Endodermal cell (in vitro differentiated cells): ENCODE results near the gene PLEKHG2. TPM values are rescaled to one million over a fixed set of nuclear protein-coding genes. Genes with fewer than 3 reads are reported as not detected.

ENCODE experiments used
- DNase-seq: peaks from one replicate; pipeline ENCODE4 v3.0.0-alpha.2; 2017
- H3K27ac ChIP-seq: 2 replicates; pipeline ENCODE4 v1.5.1; 2013; ENCODE audit warnings: mild to moderate bottlenecking, low read depth, low read length, moderate library complexity
- H3K27me3 ChIP-seq: 2 replicates; pipeline ENCODE4 v1.6.1; 2013; ENCODE audit warnings: mild to moderate bottlenecking, low read length, moderate library complexity; ENCODE audit not compliant: insufficient read depth, control insufficient read depth, poor library complexity, severe bottlenecking
- H3K36me3 ChIP-seq: 2 replicates; pipeline ENCODE4 v1.7.0; 2013; ENCODE audit warnings: mild to moderate bottlenecking, low read length, moderate library complexity; ENCODE audit not compliant: control insufficient read depth, insufficient read depth
- H3K4me1 ChIP-seq: one replicate; pipeline ENCODE4 v1.7.0; 2013; ENCODE audit warnings: low read length; ENCODE audit not compliant: control insufficient read depth, insufficient read depth
- H3K4me3 ChIP-seq: 2 replicates; pipeline ENCODE4 v1.5.1; 2013; ENCODE audit warnings: mild to moderate bottlenecking, low read length, moderate library complexity
- H3K9ac ChIP-seq: 2 replicates; pipeline ENCODE4 v1.6.1; 2013; ENCODE audit warnings: mild to moderate bottlenecking, low read length, moderate library complexity; ENCODE audit not compliant: poor library complexity, severe bottlenecking; ENCODE audit errors: extremely low read depth
- H3K9me3 ChIP-seq: 2 replicates; pipeline ENCODE4 v1.6.1; 2013; ENCODE audit warnings: mild to moderate bottlenecking, low read length, moderate library complexity; ENCODE audit not compliant: control insufficient read depth
- H3K27ac Mint-ChIP-seq: 2 replicates; pipeline ENCODE4 v1.8.0; 2020; ENCODE audit warnings: mixed read lengths
- H3K27me3 Mint-ChIP-seq: 2 replicates; pipeline ENCODE4 v1.8.0; 2021; ENCODE audit warnings: mild to moderate bottlenecking, mixed read lengths; ENCODE audit not compliant: insufficient read depth
- H3K36me3 Mint-ChIP-seq: 2 replicates; pipeline ENCODE4 v1.8.0; 2020; ENCODE audit warnings: low read depth, mixed read lengths
- H3K4me1 Mint-ChIP-seq: 2 replicates; pipeline ENCODE4 v1.8.0; 2020; ENCODE audit warnings: mixed read lengths
- H3K4me3 Mint-ChIP-seq: 2 replicates; pipeline ENCODE4 v1.8.0; 2020; ENCODE audit warnings: mild to moderate bottlenecking, moderate library complexity, mixed read lengths
- H3K9me3 Mint-ChIP-seq: 2 replicates; pipeline ENCODE4 v1.8.0; 2020; ENCODE audit warnings: mild to moderate bottlenecking, mixed read lengths
- CTCF ChIP-seq: fragments of 200-600 bp; sonication (generic); conservative IDR thresholded peaks from 2 replicates; pipeline ENCODE4 v1.5.0; 2021; ENCODE audit warnings: antibody characterized with exemption, mild to moderate bottlenecking
- WGBS, 2 experiments: methylation state at CpG; one replicate each; pipeline versions ENCODE4 v1.1.5 to v1.1.7; 2013; ENCODE audit warnings: missing lambda C conversion rate in 2 of 2, mixed read lengths in 1 of 2; ENCODE audit not compliant: insufficient coverage in 1 of 2, insufficient read length in 1 of 2; 5-methylcytosine and 5-hydroxymethylcytosine counted together
- total RNA-seq, 2 donors: library from RNA; stranded (reverse); fragmentation: NEBNext Ultra II Directional in 1 of 2; extraction: Animal tissue kit (Norgen Biotek cat#: 25700) in 1 of 2; gene quantifications; 2 replicates in 1 of 2; 3 replicates in 1 of 2; pipeline ENCODE4 v1.2.1, GENCODE V29; 2021

The PLEKHG2 gene
- total RNA-seq, 2 donors from 2014 or later, result 127 to 160 TPM

GRCh38 chr19:39363901-39364457 lies 48.5 kb upstream of the PLEKHG2 start:
- no peak for DNase-seq
- Mint-ChIP-seq H3K4me1 (no peaks in the 10 kb centered on the region), H3K36me3 (peaks cover 73% of the 10 kb centered on the region), H3K27ac (no peak overlapping the region), H3K4me3 (no peak overlapping the region), H3K27me3 (no peaks in the 10 kb centered on the region), H3K9me3 (no peaks in the 10 kb centered on the region)
- Histone ChIP-seq H3K27ac (no peak overlapping the region), H3K27me3 (no peaks in the 10 kb centered on the region), H3K4me1 (no peaks in the 10 kb centered on the region), H3K9ac (no peak overlapping the region), H3K36me3 (peaks cover 72% of the 10 kb centered on the region), H3K9me3 (no peaks in the 10 kb centered on the region), H3K4me3 (no peak overlapping the region)
- TF ChIP-seq CTCF, result no peak
- WGBS, 2 experiments, result 92% methylated on average over 5 of the region's 5 CpGs; no CpG with 5 or more reads in 1 of the 2 experiments

- H3K4me3 ChIP-seq, result no peak overlapping the region
- Mint-ChIP-seq H3K9me3 (no peaks in the 10 kb centered on the region), H3K27ac (no peak overlapping the region), H3K4me3 (no peak overlapping the region), H3K4me1 (no peaks in the 10 kb centered on the region), H3K27me3 (no peaks in the 10 kb centered on the region), H3K36me3 (peaks cover 74% of the 10 kb centered on the region)
- no peaks in the 10 kb centered on the region for H3K27me3 ChIP-seq
- TF ChIP-seq CTCF, result no peak
- WGBS, 2 experiments, result 100% methylated on average over 1 of the region's 1 CpG
- no peak overlapping the region for H3K9ac ChIP-seq
- H3K4me1 ChIP-seq, result no peaks in the 10 kb centered on the region
- H3K36me3 ChIP-seq, result peaks cover 75% of the 10 kb centered on the region
- DNase-seq, result no peak
- no peaks in the 10 kb centered on the region for H3K9me3 ChIP-seq
- no peak overlapping the region for H3K27ac ChIP-seq
Measured at GRCh38 chr19:39365531-39365930, 46.9 kb upstream of the PLEKHG2 start.

GRCh38 chr19:39369200-39369599 lies 43.3 kb upstream of the PLEKHG2 start:
- H3K36me3 Mint-ChIP-seq, result peaks cover 75% of the 10 kb centered on the region
- no peak overlapping the region for H3K4me3 Mint-ChIP-seq
- no peaks in the 10 kb centered on the region for H3K27me3 Mint-ChIP-seq

More at GRCh38 chr19:39369200-39369599, 43.3 kb upstream of the PLEKHG2 start:
- Histone ChIP-seq H3K9ac (no peak overlapping the region), H3K27ac (no peak overlapping the region), H3K9me3 (no peaks in the 10 kb centered on the region), H3K36me3 (peaks cover 72% of the 10 kb centered on the region), H3K4me3 (no peak overlapping the region), H3K4me1 (no peaks in the 10 kb centered on the region), H3K27me3 (no peaks in the 10 kb centered on the region)
- no peaks in the 10 kb centered on the region for H3K4me1 Mint-ChIP-seq
- no peak for TF ChIP-seq CTCF
- DNase-seq, result no peak
- 87 to 100% methylated on average over 1 to 2 of the region's 2 CpGs for whole genome bisulfite sequencing, 2 experiments
- no peaks in the 10 kb centered on the region for H3K9me3 Mint-ChIP-seq
- no peak overlapping the region for H3K27ac Mint-ChIP-seq
